ENCODE results near the gene CAMK2A.

DNA sequence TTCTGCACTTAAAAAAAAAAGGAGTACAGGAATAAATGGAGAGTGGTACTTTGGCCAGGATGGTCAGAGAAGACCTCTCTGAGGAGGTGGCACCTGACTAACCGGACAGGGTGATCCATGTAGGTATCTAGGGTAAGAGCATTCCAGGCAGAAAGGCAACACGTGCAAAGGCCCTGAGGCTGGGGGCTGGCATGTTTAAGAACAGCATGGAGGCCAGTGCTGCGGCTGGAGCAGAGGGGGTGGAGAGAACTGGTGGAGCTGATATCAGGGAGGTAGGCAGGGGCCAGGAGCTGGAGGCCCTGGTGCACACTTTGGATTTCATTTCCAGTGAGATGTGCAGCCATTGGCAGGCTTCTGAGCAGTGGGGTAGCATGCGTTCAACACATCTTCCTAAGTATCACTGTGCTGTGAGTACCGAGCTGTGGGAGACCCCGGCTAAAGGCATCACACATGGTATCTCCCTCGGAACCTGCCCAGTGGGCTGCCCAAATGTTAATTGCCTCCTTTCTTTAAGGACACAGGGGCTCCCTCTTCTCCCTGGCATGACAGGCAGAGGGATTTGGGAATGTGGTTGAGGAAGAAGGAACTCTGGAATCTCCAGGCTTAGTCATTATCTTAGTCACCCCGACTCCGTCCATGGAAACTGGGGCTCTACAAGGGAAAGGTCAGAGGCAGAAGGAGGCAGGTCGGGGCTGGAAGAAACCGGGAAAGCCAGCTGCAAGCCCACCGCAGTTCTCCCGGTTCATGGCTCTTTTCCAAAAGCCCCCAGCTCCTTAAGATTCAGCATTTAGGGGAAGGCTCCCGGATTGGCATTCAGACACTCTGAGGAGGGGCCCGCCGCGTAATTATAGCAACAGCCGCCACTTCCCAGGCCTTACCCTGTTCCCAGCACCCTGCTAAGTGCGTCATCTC is 81.1 kb downstream of the CAMK2A start:
- no peak for TF ChIP-seq ZNF701 (tag by site-specific recombination; IDR thresholded peaks at IDR 0.05)
- TF ChIP-seq HOXA7 (CRISPR knock-in tag; IDR thresholded peaks at IDR 0.05; ENCODE audit: borderline replicate concordance), result no peak
- TF ChIP-seq, protein P1, sequence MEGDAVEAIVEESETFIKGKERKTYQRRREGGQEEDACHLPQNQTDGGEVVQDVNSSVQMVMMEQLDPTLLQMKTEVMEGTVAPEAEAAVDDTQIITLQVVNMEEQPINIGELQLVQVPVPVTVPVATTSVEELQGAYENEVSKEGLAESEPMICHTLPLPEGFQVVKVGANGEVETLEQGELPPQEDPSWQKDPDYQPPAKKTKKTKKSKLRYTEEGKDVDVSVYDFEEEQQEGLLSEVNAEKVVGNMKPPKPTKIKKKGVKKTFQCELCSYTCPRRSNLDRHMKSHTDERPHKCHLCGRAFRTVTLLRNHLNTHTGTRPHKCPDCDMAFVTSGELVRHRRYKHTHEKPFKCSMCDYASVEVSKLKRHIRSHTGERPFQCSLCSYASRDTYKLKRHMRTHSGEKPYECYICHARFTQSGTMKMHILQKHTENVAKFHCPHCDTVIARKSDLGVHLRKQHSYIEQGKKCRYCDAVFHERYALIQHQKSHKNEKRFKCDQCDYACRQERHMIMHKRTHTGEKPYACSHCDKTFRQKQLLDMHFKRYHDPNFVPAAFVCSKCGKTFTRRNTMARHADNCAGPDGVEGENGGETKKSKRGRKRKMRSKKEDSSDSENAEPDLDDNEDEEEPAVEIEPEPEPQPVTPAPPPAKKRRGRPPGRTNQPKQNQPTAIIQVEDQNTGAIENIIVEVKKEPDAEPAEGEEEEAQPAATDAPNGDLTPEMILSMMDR (tag by site-specific recombination; IDR thresholded peaks at IDR 0.05), result no peak
- TF ChIP-seq SCRT1 (tag by site-specific recombination; IDR thresholded peaks at IDR 0.05; ENCODE audit: borderline replicate concordance), result no peak
- no peak for TF ChIP-seq ZNF610 (tag by site-specific recombination; IDR thresholded peaks at IDR 0.05; ENCODE audit: borderline replicate concordance)
- TF ChIP-seq ZNF521 (tag by site-specific recombination; IDR thresholded peaks at IDR 0.05), result no peak
- no peak for TF ChIP-seq KLF1 (tag by site-specific recombination; IDR thresholded peaks at IDR 0.05)
- TF ChIP-seq ZNF16 (tag by site-specific recombination; IDR thresholded peaks at IDR 0.05; ENCODE audit: low read depth), result no peak
- no peak for TF ChIP-seq ZNF747 (tag by site-specific recombination; IDR thresholded peaks at IDR 0.05)
- no peak for TF ChIP-seq ZNF302 (tag by site-specific recombination; IDR thresholded peaks at IDR 0.05; ENCODE audit: low read depth)
- TF ChIP-seq, protein P2, sequence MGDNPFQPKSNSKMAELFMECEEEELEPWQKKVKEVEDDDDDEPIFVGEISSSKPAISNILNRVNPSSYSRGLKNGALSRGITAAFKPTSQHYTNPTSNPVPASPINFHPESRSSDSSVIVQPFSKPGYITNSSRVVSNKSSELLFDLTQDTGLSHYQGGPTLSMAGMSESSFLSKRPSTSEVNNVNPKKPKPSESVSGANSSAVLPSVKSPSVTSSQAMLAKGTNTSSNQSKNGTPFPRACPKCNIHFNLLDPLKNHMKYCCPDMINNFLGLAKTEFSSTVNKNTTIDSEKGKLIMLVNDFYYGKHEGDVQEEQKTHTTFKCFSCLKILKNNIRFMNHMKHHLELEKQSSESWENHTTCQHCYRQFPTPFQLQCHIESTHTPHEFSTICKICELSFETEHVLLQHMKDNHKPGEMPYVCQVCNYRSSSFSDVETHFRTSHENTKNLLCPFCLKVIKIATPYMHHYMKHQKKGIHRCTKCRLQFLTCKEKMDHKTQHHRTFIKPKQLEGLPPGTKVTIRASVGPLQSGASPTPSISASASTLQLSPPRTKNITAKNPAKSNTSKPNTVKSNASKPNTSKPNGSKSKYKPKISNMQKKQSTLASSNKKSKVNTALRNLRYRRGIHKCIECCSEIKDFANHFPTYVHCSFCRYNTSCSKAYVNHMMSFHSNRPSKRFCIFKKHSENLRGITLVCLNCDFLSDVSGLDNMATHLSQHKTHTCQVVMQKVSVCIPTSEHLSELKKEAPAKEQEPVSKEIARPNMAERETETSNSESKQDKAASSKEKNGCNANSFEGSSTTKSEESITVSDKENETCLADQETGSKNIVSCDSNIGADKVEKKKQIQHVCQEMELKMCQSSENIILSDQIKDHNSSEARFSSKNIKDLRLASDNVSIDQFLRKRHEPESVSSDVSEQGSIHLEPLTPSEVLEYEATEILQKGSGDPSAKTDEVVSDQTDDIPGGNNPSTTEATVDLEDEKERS (tag by site-specific recombination; IDR thresholded peaks at IDR 0.05), result no peak

All from HEK293 (cell line).